NT2/D1 (cell line): ENCODE measurements around the gene CNPPD1.
A peak's percentile ranks its signal among the peaks of the same experiment; 100 is the strongest.

Experiments used
- DNase-seq: peaks from one replicate; pipeline ENCODE4 v3.0.0-alpha.2; 2011; ENCODE audit warnings: low read depth, low spot score
- H3K27me3 ChIP-seq: 2 replicates; pipeline ENCODE4 v1.6.0; 2011; ENCODE audit warnings: mild to moderate bottlenecking; ENCODE audit not compliant: insufficient read length, insufficient read depth
- H3K36me3 ChIP-seq: 2 replicates; pipeline ENCODE4 v1.6.1; 2011; ENCODE audit warnings: mild to moderate bottlenecking, low read length, mixed read lengths; ENCODE audit not compliant: insufficient read depth, insufficient read length
- H3K4me1 ChIP-seq: 2 replicates; pipeline ENCODE4 v1.5.1; 2011; ENCODE audit not compliant: insufficient read depth, insufficient read length
- H3K4me3 ChIP-seq: 2 replicates; pipeline ENCODE4 v1.5.1; 2011; ENCODE audit warnings: low read depth; ENCODE audit not compliant: insufficient read length
- H3K9ac ChIP-seq: 2 replicates; pipeline ENCODE4 v1.6.0; 2011; ENCODE audit warnings: low read depth; ENCODE audit not compliant: insufficient read length
- H3K9me3 ChIP-seq: 2 replicates; pipeline ENCODE4 v1.5.1; 2011; ENCODE audit warnings: mild to moderate bottlenecking, low read length; ENCODE audit not compliant: insufficient read depth
- SUZ12 ChIP-seq: IDR thresholded peaks from 2 replicates; pipeline ENCODE4 v1.6.1; 2011; ENCODE audit not compliant: insufficient read length, insufficient read depth; ENCODE audit errors: extremely low read depth
- YY1 ChIP-seq: IDR thresholded peaks from 2 replicates; pipeline ENCODE4 v1.6.1; 2011; ENCODE audit not compliant: insufficient read length, insufficient read depth
- ZNF274 ChIP-seq: IDR thresholded peaks from 2 replicates; pipeline ENCODE4 v1.6.1; 2011; ENCODE audit warnings: mild to moderate bottlenecking, low read depth, low read length

The CNPPD1 gene

DNA sequence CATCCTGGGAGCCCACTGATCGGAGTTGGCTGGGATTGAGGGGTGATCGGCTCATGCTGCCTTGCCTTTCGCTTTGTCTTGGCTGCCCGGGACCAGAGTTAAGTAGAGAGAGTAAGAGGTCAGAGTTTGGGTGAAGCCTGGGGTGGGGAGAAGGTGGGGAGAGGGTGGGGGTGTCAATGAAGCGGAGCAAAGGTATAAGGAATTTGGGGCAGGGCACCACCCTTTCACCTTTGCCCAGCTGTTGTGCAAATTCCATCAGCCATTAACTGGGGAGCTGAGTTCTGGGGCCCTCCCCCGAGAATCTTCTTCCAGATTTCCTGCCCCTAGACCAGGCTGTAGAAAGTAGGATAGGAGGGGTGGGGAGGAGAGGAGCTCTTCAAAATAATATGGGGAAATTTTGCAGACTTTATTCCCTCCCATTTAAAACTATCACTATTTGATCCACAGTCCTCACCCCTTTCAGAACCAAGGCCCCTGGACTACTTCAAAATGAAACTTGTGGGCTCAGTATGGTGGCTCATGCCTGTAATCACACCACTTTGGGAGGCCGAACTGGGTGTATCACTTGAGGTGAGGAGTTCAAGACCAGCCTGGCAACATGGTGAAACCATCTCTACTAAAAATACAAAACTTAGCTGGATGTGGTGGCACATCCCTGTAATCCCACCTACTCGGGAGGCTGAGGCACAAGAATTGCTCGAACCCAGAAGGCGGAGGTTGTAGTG, 6.6 kb downstream of the CNPPD1 start, which contains the start of gene SLC23A3:
SLC23A3 (minus strand) TSS at position 100 of the 725 bp plus-strand sequence; CDS start at position 55, 45 bp downstream.
- DNase-seq, result no peak
- no peaks in the 10 kb centered on the region for H3K27me3 ChIP-seq
- peaks cover 34% of the 10 kb centered on the region for H3K36me3 ChIP-seq
- H3K4me1 ChIP-seq, result peaks cover 2% of the 10 kb centered on the region
- no peak within 1 kb of the TSS for H3K4me3 ChIP-seq
- no peak for TF ChIP-seq YY1
- TF ChIP-seq SUZ12, result no peak
- no peak for TF ChIP-seq ZNF274
- H3K9me3 ChIP-seq, result no peaks in the 10 kb centered on the region
- no peak within 1 kb of the TSS for H3K9ac ChIP-seq

DNA sequence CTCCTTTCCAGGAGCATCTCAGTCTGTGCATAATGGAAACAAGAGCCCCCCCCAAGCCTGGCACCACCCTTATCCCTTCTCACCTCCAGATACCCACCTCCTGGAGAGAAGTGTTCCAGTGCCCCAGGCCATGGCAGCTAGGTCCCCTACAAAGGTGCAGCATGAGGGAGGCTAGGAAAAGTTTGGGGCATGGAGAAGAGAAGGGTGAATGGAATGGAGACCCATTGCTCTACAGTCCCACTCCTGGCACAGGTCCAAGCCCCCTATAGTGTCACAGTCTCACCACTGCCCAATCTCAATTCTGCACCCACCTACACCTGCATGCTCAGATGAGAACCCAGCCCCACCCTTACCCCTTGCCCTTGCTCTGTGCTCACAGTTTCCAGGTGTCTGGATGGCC, 7.8 kb downstream of the CNPPD1 start:
- no peak overlapping the region for H3K9ac ChIP-seq
- H3K4me3 ChIP-seq, result no peak overlapping the region
- no peaks in the 10 kb centered on the region for H3K27me3 ChIP-seq
- H3K4me1 ChIP-seq, result peaks cover 2% of the 10 kb centered on the region
- H3K36me3 ChIP-seq, result peaks cover 23% of the 10 kb centered on the region
- H3K9me3 ChIP-seq, result no peaks in the 10 kb centered on the region
- TF ChIP-seq ZNF274 (no peak), YY1 (no peak), SUZ12 (no peak)
- DNase-seq, result no peak

DNA sequence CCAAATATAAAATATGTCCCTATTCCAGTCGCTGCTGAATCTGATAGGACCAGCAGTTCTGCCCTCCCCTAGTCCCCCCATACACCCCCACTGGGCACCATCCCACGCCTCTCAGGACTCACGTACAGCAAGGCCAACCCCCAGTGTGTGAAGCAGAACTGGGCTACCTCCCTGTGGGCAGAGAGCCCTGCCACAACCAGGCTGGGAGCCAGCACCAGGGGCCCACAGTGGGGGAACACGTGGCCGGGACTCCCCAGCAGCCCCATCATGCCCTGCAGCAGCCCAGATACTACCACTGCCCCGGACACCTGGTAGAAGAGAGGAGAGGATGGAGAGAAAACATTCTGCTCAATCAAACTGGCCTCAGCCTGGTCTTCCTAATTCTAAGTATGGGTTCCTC, 8.2 kb downstream of the CNPPD1 start:
- TF ChIP-seq ZNF274 (no peak), YY1 (no peak), SUZ12 (no peak)
- H3K4me1 ChIP-seq, result peaks cover 2% of the 10 kb centered on the region
- no peak overlapping the region for H3K4me3 ChIP-seq
- H3K36me3 ChIP-seq, result peaks cover 19% of the 10 kb centered on the region
- no peak for DNase-seq
- H3K9ac ChIP-seq, result no peak overlapping the region
- H3K9me3 ChIP-seq, result no peaks in the 10 kb centered on the region
- no peaks in the 10 kb centered on the region for H3K27me3 ChIP-seq

DNA sequence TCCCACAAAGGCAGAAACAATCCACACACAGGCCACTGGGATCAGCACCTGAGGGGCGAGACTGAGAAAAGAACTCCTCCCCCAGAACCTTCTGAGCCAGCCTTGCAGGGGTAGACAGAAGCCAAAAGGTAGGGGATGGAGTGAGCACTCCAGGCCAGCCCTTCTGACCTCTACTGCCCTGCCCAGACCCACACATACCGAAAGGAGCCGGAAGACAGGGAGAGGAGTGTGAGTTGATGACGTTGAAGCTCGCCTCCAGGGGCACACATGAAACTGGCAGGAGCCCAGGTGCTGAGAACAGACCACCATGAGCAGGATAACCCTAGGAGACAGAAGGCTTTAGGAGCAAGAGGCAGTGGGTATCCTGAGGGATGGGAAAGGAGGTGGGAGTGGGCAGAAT, 8.7 kb downstream of the CNPPD1 start:
- Histone ChIP-seq H3K9ac (no peak overlapping the region), H3K36me3 (peaks cover 14% of the 10 kb centered on the region), H3K4me1 (peaks cover 2% of the 10 kb centered on the region), H3K27me3 (no peaks in the 10 kb centered on the region), H3K9me3 (no peaks in the 10 kb centered on the region), H3K4me3 (no peak overlapping the region)
- DNase-seq, result no peak
- TF ChIP-seq YY1 (no peak), SUZ12 (no peak), ZNF274 (no peak)

DNA sequence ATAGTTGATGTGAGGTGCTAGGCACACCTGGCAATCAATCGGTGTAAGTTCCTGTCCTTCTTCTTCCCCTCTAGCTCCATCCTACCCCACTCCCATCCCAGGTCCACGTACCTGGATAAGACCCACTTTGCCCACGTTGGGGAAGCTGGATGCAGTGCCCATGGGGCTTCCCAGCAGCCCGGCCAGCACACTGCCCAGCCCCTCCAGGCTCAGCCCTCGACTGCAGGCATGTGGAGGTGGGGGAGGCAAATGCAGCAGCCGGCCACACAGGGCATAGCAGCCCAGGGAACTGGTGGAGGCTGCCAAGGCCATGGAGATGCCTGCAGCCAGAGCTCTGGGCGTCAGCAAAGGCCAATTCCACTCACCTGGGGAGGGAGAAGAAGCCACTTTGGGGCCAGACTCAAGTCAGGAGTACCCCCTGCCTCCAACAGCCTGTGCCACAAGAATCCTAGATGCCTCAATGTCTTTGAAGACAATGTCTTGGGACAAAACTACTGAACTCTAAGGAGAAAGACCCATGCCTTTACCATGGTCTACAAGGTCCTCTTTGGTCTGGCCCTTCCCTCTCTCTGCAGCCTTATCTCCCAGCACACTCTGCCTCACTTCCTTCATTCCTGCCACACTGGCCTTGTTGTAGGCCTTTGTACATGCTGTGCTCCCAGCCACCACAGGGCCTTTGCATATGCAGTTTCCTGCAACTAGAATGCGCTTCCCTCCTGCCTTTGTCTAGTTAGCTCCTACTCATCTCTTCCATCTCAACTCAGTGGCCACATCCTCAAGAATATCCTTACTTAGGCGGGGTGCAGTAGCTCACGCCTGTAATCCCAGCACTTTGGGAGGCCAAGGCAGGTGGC, 11.4 kb downstream of the CNPPD1 start:
- Histone ChIP-seq H3K27me3 (no peaks in the 10 kb centered on the region), H3K4me1 (peaks cover 2% of the 10 kb centered on the region), H3K9me3 (no peaks in the 10 kb centered on the region), H3K4me3 (no peak overlapping the region), H3K36me3 (no peaks in the 10 kb centered on the region), H3K9ac (no peak overlapping the region)
- no peak for DNase-seq
- TF ChIP-seq ZNF274 (no peak), SUZ12 (no peak), YY1 (no peak)

DNA sequence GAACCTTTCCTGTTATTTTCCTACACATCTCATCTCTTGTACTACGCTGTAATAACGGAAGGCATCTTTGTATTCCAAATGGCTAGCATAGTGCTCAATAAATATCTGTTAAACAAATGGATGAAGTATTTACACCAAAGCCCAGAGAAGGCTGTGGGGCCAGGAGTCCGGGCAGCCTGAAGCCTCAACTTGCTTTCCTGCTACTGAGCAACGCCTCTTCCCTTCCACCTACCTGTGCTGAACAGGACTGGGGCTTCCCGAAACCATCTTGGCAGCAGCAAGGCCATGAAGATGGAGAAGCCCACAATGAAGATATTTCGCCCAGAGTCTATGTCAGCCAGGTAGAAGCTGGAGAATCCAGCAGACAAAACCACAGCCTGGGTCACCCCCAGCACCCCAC, 13.6 kb downstream of the CNPPD1 start:
- Histone ChIP-seq H3K27me3 (no peaks in the 10 kb centered on the region), H3K9me3 (no peaks in the 10 kb centered on the region), H3K4me3 (no peak overlapping the region), H3K36me3 (peaks cover under 1% of the 10 kb centered on the region), H3K9ac (no peak overlapping the region), H3K4me1 (peaks cover 2% of the 10 kb centered on the region)
- no peak for TF ChIP-seq SUZ12
- no peak for TF ChIP-seq YY1
- no peak for TF ChIP-seq ZNF274
- no peak for DNase-seq

DNA sequence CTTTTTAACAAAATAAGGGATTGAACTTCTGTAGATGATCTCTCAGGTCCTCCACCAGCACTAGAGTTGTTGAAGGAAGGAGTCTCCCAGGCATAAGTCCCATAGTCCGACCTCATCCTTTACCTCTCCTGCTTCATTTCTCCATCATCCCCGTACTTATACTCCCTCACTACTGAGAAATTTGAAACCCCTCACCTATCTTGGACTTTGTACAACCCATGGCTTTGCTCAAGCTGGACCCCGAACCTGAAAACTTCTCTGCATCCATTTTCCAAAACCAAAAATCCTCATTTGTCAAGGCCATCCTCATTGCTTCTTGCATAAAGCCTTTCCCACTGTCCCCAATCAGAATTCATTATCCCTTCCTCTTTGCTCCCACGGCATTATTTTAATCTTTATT, 15.6 kb downstream of the CNPPD1 start:
- Histone ChIP-seq H3K36me3 (peaks cover 20% of the 10 kb centered on the region), H3K4me3 (peak overlapping the region; percentile 86), H3K4me1 (peaks cover 5% of the 10 kb centered on the region), H3K9ac (peak overlapping the region; percentile 95), H3K9me3 (no peaks in the 10 kb centered on the region), H3K27me3 (no peaks in the 10 kb centered on the region)
- TF ChIP-seq ZNF274 (no peak), SUZ12 (no peak), YY1 (no peak)
- DNase-seq, result no peak
